ENCODE measurements around the gene ARMH3.
A peak's percentile ranks its signal among the peaks of the same experiment; 100 is the strongest.

ARMH3 gene

DNA sequence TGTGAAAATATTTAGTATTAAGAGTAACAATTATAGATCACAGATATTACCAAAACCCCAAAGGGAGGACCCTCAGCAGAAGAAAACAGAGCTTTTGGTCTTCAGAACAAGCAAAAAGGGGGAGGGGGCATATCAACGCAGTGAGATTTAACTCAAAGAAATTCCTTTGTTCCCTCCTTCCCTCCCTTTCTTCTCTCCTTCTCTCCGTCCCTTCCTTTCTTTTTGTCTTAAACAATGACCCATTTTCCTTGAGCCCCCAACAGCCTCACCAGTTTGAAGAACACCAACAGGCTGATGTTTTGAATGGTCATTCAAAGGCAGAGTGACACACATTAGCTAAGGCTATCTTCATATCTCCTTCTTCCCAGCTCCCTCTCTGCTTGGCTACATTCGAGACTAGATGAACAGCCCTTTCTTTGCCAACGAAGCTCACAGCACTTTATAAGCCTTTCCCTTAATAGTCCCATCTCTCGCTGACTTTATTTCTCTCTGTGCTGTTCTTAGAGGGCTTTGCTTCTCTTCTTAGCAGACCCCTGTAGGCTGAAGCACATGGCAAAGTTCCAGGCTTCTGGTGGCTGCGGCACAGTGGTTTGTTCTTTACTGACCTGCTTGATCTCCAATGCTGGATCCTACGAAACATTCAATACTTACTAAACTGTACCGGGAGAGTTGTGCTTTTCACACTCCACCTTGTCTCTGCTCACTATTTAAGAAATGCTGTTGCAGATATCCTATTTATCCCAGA lies 136.8 kb downstream of the ARMH3 start:
- H3K27me3 ChIP-seq (ENCODE audit: insufficient read depth, insufficient read length): no peaks in the 10 kb centered on the region
- H3K4me1 ChIP-seq (ENCODE audit: insufficient read depth, insufficient read length): no peaks in the 10 kb centered on the region
- H3K36me3 ChIP-seq (ENCODE audit: insufficient read depth, insufficient read length, low read length): no peaks in the 10 kb centered on the region
- no peak overlapping the region for H3K4me3 ChIP-seq (ENCODE audit: insufficient read length, low read depth)
- DNase-seq (ENCODE audit: low read depth, low spot score): no peak
- H3K9ac ChIP-seq (ENCODE audit: insufficient read length, low read depth): no peak overlapping the region
- no peaks in the 10 kb centered on the region for H3K9me3 ChIP-seq (ENCODE audit: insufficient read depth, low read length)
- TF ChIP-seq SUZ12 (IDR thresholded peaks at IDR 0.05; ENCODE audit: extremely low read depth, insufficient read depth, insufficient read length) (no peak), YY1 (IDR thresholded peaks at IDR 0.05; ENCODE audit: insufficient read depth, insufficient read length) (no peak), ZNF274 (IDR thresholded peaks at IDR 0.05; ENCODE audit: low read depth, low read length) (no peak)

DNA sequence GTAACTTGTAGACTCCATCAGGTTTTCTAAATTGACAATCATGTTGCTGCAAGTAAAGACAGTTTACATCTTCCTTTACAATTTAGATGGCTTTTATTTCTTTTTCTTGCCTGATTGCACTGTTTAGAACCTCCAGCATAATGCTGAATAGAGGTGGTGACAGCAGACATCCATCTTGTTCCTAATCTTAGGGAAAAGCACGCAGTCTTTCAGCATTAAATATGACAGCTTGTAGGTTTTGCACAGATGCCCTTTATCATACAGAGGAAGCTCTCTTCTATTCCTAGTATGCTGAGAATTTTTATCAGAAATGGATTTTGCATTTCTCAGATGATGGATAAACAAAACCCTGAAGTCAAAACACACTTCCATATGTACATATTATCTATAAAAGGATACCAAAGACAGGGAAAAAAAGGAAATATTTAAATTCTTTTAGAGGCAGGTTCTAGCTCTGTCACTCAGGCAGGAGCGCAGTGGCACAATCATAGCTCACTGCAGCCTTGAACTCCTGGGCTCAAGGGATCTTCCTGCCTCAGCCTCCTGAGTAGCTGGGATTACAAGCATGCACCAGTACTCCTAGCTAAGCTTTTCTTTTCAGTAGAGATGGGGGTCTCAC lies 143.3 kb downstream of the ARMH3 start:
- no peak for TF ChIP-seq SUZ12 (IDR thresholded peaks at IDR 0.05; ENCODE audit: extremely low read depth, insufficient read depth, insufficient read length)
- TF ChIP-seq ZNF274 (IDR thresholded peaks at IDR 0.05; ENCODE audit: low read depth, low read length): no peak
- no peak for TF ChIP-seq YY1 (IDR thresholded peaks at IDR 0.05; ENCODE audit: insufficient read depth, insufficient read length)
- H3K9me3 ChIP-seq (ENCODE audit: insufficient read depth, low read length): no peaks in the 10 kb centered on the region
- H3K4me1 ChIP-seq (ENCODE audit: insufficient read depth, insufficient read length): peaks cover 2% of the 10 kb centered on the region
- no peaks in the 10 kb centered on the region for H3K36me3 ChIP-seq (ENCODE audit: insufficient read depth, insufficient read length, low read length)
- H3K4me3 ChIP-seq (ENCODE audit: insufficient read length, low read depth): no peak overlapping the region
- H3K27me3 ChIP-seq (ENCODE audit: insufficient read depth, insufficient read length): no peaks in the 10 kb centered on the region
- no peak for DNase-seq (ENCODE audit: low read depth, low spot score)
- H3K9ac ChIP-seq (ENCODE audit: insufficient read length, low read depth): no peak overlapping the region

DNA sequence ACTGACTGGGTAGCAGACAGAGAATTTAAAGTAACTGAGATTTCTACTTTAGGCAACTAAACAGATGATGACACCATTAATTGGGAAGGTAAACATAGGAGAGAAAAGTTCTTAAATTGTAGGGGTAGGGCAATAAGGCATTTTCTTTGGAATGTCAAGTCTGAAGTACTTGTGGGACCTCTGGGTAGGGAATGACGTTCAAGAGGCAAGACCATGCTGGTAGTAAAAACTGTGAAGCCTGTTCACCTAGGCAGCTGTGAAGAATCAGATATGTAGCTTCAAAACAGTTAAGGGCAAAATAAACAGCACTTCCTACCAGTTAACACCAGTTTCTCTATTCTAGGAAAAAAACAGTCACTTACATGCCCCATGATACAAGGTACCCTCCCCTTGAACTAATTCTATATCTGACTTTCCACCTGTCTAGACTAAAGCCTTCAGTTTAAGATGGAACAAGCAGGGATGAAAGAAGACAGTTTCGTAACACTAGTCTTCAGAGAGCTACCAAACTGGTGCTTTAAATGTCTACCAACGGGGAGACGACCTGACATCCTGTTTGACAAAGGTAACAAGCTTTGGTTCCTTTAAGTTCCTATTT lies 149.3 kb downstream of the ARMH3 start:
- H3K4me1 ChIP-seq (ENCODE audit: insufficient read depth, insufficient read length): peaks cover 3% of the 10 kb centered on the region
- H3K9me3 ChIP-seq (ENCODE audit: insufficient read depth, low read length): no peaks in the 10 kb centered on the region
- DNase-seq (ENCODE audit: low read depth, low spot score): no peak
- no peaks in the 10 kb centered on the region for H3K36me3 ChIP-seq (ENCODE audit: insufficient read depth, insufficient read length, low read length)
- H3K4me3 ChIP-seq (ENCODE audit: insufficient read length, low read depth): no peak overlapping the region
- no peak for TF ChIP-seq YY1 (IDR thresholded peaks at IDR 0.05; ENCODE audit: insufficient read depth, insufficient read length)
- no peak for TF ChIP-seq ZNF274 (IDR thresholded peaks at IDR 0.05; ENCODE audit: low read depth, low read length)
- TF ChIP-seq SUZ12 (IDR thresholded peaks at IDR 0.05; ENCODE audit: extremely low read depth, insufficient read depth, insufficient read length): no peak
- H3K9ac ChIP-seq (ENCODE audit: insufficient read length, low read depth): no peak overlapping the region
- H3K27me3 ChIP-seq (ENCODE audit: insufficient read depth, insufficient read length): no peaks in the 10 kb centered on the region

DNA sequence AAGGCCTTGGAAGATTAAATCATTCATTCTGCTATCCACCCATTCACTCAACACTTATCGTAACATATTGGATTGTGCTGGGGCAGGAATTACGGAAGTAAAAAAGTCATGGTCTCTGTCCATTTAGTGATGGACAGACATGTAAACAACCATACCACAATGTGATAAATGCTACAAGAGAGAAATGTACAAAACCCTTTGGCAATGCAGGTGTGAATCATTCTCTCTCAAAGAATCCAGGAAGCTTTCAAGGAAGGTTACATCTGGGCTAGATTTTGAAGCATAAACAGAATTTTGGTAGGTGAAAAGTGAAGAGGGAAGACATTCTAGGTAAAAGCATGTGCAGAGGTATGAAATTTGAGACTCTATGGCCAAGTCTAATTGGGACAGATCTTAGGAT lies 150.7 kb downstream of the ARMH3 start:
- no peaks in the 10 kb centered on the region for H3K36me3 ChIP-seq (ENCODE audit: insufficient read depth, insufficient read length, low read length)
- no peak for DNase-seq (ENCODE audit: low read depth, low spot score)
- no peak overlapping the region for H3K4me3 ChIP-seq (ENCODE audit: insufficient read length, low read depth)
- no peaks in the 10 kb centered on the region for H3K9me3 ChIP-seq (ENCODE audit: insufficient read depth, low read length)
- TF ChIP-seq ZNF274 (IDR thresholded peaks at IDR 0.05; ENCODE audit: low read depth, low read length) (no peak), YY1 (IDR thresholded peaks at IDR 0.05; ENCODE audit: insufficient read depth, insufficient read length) (no peak), SUZ12 (IDR thresholded peaks at IDR 0.05; ENCODE audit: extremely low read depth, insufficient read depth, insufficient read length) (no peak)
- H3K9ac ChIP-seq (ENCODE audit: insufficient read length, low read depth): no peak overlapping the region
- peaks cover 5% of the 10 kb centered on the region for H3K4me1 ChIP-seq (ENCODE audit: insufficient read depth, insufficient read length)
- H3K27me3 ChIP-seq (ENCODE audit: insufficient read depth, insufficient read length): no peaks in the 10 kb centered on the region

DNA sequence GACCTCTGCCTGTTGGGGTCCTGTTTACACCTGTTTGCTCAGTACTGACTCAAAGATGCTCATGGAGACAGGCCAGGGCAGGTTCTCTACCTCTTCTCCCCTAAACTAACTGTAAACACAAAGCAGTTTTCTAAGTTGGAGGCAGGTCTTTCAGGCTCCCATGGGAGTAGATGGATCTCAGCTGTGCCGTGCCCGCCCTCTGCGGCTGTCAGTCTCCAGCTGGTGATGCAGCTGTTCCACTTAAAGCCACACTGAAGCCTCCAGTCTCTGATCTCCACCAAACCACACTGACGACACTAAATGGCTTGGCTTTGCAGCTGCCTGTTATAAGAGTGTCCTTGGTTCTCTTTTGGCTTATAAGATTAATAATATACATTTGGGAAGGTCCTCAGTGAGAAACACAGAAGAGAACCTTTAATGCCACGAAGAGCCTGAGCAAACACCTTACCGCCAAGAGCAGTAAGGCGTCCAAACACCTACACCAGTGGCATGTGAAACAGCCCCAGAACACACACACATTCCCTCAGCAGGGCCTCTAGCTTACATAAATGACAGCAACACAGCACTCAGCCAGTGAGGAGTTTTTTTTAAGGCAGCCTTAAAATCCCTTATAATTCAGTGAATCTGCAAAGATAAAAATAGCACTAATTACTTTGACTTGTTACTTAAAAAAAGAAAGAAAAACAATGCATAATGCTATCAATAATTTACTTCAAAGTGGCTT lies 152.0 kb downstream of the ARMH3 start:
- H3K9ac ChIP-seq (ENCODE audit: insufficient read length, low read depth): no peak overlapping the region
- no peak overlapping the region for H3K4me3 ChIP-seq (ENCODE audit: insufficient read length, low read depth)
- no peak for TF ChIP-seq ZNF274 (IDR thresholded peaks at IDR 0.05; ENCODE audit: low read depth, low read length)
- TF ChIP-seq YY1 (IDR thresholded peaks at IDR 0.05; ENCODE audit: insufficient read depth, insufficient read length): no peak
- TF ChIP-seq SUZ12 (IDR thresholded peaks at IDR 0.05; ENCODE audit: extremely low read depth, insufficient read depth, insufficient read length): no peak
- H3K4me1 ChIP-seq (ENCODE audit: insufficient read depth, insufficient read length): peaks cover 5% of the 10 kb centered on the region
- DNase-seq (ENCODE audit: low read depth, low spot score): no peak
- no peaks in the 10 kb centered on the region for H3K9me3 ChIP-seq (ENCODE audit: insufficient read depth, low read length)
- no peaks in the 10 kb centered on the region for H3K36me3 ChIP-seq (ENCODE audit: insufficient read depth, insufficient read length, low read length)
- no peaks in the 10 kb centered on the region for H3K27me3 ChIP-seq (ENCODE audit: insufficient read depth, insufficient read length)

DNA sequence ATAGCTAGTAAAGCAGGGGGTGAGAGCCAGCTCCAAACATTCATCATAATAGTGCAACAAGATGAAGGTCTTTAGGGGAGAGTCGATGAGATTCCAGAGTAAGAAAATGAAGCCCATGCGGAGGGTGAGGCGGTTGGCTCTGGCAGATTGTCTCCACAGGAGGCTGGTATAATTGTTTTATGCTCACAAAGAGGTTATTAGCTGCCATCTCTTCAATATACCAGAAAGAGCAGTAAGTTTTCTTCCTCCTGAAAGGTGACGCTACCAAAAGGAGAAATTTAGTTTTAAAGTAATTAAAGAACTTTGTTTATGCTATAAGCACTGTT lies 153.2 kb downstream of the ARMH3 start:
- Histone ChIP-seq H3K9ac (ENCODE audit: insufficient read length, low read depth) (peak overlapping the region; percentile 21), H3K4me1 (ENCODE audit: insufficient read depth, insufficient read length) (peaks cover 6% of the 10 kb centered on the region)
- TF ChIP-seq ZNF274 (IDR thresholded peaks at IDR 0.05; ENCODE audit: low read depth, low read length) (no peak), YY1 (IDR thresholded peaks at IDR 0.05; ENCODE audit: insufficient read depth, insufficient read length) (no peak), SUZ12 (IDR thresholded peaks at IDR 0.05; ENCODE audit: extremely low read depth, insufficient read depth, insufficient read length) (no peak)

More for the DNA sequence above, 153.2 kb downstream of the ARMH3 start:
- no peaks in the 10 kb centered on the region for H3K27me3 ChIP-seq (ENCODE audit: insufficient read depth, insufficient read length)
- no peaks in the 10 kb centered on the region for H3K9me3 ChIP-seq (ENCODE audit: insufficient read depth, low read length)
- H3K36me3 ChIP-seq (ENCODE audit: insufficient read depth, insufficient read length, low read length): no peaks in the 10 kb centered on the region
- no peak for DNase-seq (ENCODE audit: low read depth, low spot score)
- no peak overlapping the region for H3K4me3 ChIP-seq (ENCODE audit: insufficient read length, low read depth)
